Panc1 (cell line): ENCODE results near the gene CAPRIN1. TPM values are rescaled to one million over a fixed set of nuclear protein-coding genes. Genes with fewer than 3 reads are reported as not detected.

Source experiments
- ATAC-seq: fragments of 200-7000 bp; cut with Tn5 transposase; 2 replicates; pipeline ENCODE4 v1.9.1; 2020; ENCODE audit warnings: mild to moderate bottlenecking, moderate library complexity
- BruUV-seq: library from RNA; stranded (reverse); fragments of 400-500 nt; replicated peaks from 2 replicates; lab custom pipeline; 2021; lab: Mats Ljungman, UMichigan
- CTCF ChIA-PET: fragments of 300-600 bp; sonication (Branson Sonifier 250); formaldehyde crosslinking; loops from one replicate; lab custom pipeline; 2022; ENCODE audit warnings: antibody characterized with exemption; lab: Charles Lee
- POLR2A ChIA-PET: fragments of 300-600 bp; sonication (Branson Sonifier 250); formaldehyde crosslinking; loops from one replicate; lab custom pipeline; 2022; ENCODE audit warnings: antibody characterized with exemption; lab: Charles Lee
- DNase-seq: peaks from one replicate; pipeline ENCODE4 v3.0.0-alpha.2; 2010; ENCODE audit warnings: low read depth, low spot score
- H3K27ac ChIP-seq: 2 replicates; pipeline ENCODE4 v1.5.1; 2011; ENCODE audit warnings: mild to moderate bottlenecking, low read length, inconsistent platforms
- H3K27me3 ChIP-seq: fragments of 200-500 bp; sonication (Bioruptor generic); 2 replicates; pipeline ENCODE4 v1.6.0; 2014; ENCODE audit warnings: low read length, inconsistent platforms; ENCODE audit not compliant: control insufficient read depth, insufficient read depth
- H3K36me3 ChIP-seq: fragments of 200-500 bp; sonication (Bioruptor generic); 2 replicates; pipeline ENCODE4 v1.5.1; 2014; ENCODE audit warnings: inconsistent platforms, mild to moderate bottlenecking, low read length, moderate library complexity; ENCODE audit not compliant: control insufficient read depth, insufficient read depth
- H3K4me1 ChIP-seq: 2 replicates; pipeline ENCODE4 v1.5.1; 2011; ENCODE audit warnings: inconsistent platforms, mild to moderate bottlenecking, low read length, moderate library complexity; ENCODE audit not compliant: control insufficient read depth, insufficient read depth
- H3K4me3 ChIP-seq, 2 experiments: 2 replicates each; pipeline ENCODE4 v1.5.1; 2011 to 2012; ENCODE audit warnings: low read depth in 2 of 2, low read length in 2 of 2, mild to moderate bottlenecking in 2 of 2, inconsistent platforms in 1 of 2, moderate library complexity in 1 of 2
- H3K9me3 ChIP-seq: fragments of 200-500 bp; sonication (Bioruptor generic); 2 replicates; pipeline ENCODE4 v1.5.1; 2014; ENCODE audit warnings: low read depth, mild to moderate bottlenecking, inconsistent platforms, low read length, moderate library complexity; ENCODE audit not compliant: control insufficient read depth, insufficient read depth
- CTCF ChIP-seq: fragments of 450-650 bp; IDR thresholded peaks from 2 replicates; pipeline ENCODE4 v1.5.1; 2017; ENCODE audit warnings: mild to moderate bottlenecking
- POLR2AphosphoS5 ChIP-seq: IDR thresholded peaks from 2 replicates; pipeline ENCODE4 v1.6.1; 2012; ENCODE audit warnings: mild to moderate bottlenecking, low read depth, low read length, moderate library complexity
- SIN3A ChIP-seq: IDR thresholded peaks from 2 replicates; pipeline ENCODE4 v1.6.1; 2012; ENCODE audit warnings: low read depth, mild to moderate bottlenecking, low read length, moderate library complexity, borderline replicate concordance; ENCODE audit not compliant: insufficient read depth
- TCF7L2 ChIP-seq: IDR thresholded peaks from 2 replicates; pipeline ENCODE4 v1.6.1; 2011; ENCODE audit warnings: mild to moderate bottlenecking, low read depth, low read length, inconsistent platforms
- in situ Hi-C: cut with HindIII; loops from 2 replicates; pipeline ENCODE4 v1.10.0; 2016; ENCODE audit warnings: low sequenced_read_pairs, low pct_unique_long_range_greater_than_20kb
- intact Hi-C: fragments of 100-400 bp; cut with micrococcal nuclease; formaldehyde crosslinking; loops from one replicate; pipeline ENCODE4 v1.10.0; 2022; ENCODE audit not compliant: unreplicated experiment
- total RNA-seq: library from RNA; stranded (reverse); gene quantifications from one replicate; pipeline ENCODE4 v1.2.1, GENCODE V29; 2021; ENCODE audit not compliant: unreplicated experiment
- TF ChIP-seq, protein P1 (sequence below), 2 experiments: IDR thresholded peaks; 2 replicates each; pipeline ENCODE4 v1.6.1; 2011 to 2012; ENCODE audit warnings: low read depth in 2 of 2, control low read depth in 1 of 2, low read length in 1 of 2, mild to moderate bottlenecking in 1 of 2, moderate library complexity in 1 of 2; ENCODE audit not compliant: insufficient read depth in 1 of 2

CAPRIN1 gene
- total RNA-seq, 1 experiment from 2014 or later, result 266 TPM

GRCh38 chr11:34140149-34140548 lies 88.6 kb downstream of the CAPRIN1 start:
- peaks cover 45% of the 10 kb centered on the region for H3K36me3 ChIP-seq
- BruUV-seq, result no TSS peak
- CTCF ChIA-PET, result no interaction called here

GRCh38 chr11:34143048-34143447 lies 91.5 kb downstream of the CAPRIN1 start:
- Histone ChIP-seq H3K9me3 (no peaks in the 10 kb centered on the region), H3K27me3 (no peaks in the 10 kb centered on the region), H3K36me3 (peaks cover 42% of the 10 kb centered on the region), H3K27ac (no peak overlapping the region), H3K4me3 (no peak overlapping the region), H3K4me1 (no peaks in the 10 kb centered on the region)
- TF ChIP-seq CTCF (no peak), TCF7L2 (no peak), POLR2AphosphoS5 (no peak), SIN3A (no peak)
- TF ChIP-seq, protein P1, sequence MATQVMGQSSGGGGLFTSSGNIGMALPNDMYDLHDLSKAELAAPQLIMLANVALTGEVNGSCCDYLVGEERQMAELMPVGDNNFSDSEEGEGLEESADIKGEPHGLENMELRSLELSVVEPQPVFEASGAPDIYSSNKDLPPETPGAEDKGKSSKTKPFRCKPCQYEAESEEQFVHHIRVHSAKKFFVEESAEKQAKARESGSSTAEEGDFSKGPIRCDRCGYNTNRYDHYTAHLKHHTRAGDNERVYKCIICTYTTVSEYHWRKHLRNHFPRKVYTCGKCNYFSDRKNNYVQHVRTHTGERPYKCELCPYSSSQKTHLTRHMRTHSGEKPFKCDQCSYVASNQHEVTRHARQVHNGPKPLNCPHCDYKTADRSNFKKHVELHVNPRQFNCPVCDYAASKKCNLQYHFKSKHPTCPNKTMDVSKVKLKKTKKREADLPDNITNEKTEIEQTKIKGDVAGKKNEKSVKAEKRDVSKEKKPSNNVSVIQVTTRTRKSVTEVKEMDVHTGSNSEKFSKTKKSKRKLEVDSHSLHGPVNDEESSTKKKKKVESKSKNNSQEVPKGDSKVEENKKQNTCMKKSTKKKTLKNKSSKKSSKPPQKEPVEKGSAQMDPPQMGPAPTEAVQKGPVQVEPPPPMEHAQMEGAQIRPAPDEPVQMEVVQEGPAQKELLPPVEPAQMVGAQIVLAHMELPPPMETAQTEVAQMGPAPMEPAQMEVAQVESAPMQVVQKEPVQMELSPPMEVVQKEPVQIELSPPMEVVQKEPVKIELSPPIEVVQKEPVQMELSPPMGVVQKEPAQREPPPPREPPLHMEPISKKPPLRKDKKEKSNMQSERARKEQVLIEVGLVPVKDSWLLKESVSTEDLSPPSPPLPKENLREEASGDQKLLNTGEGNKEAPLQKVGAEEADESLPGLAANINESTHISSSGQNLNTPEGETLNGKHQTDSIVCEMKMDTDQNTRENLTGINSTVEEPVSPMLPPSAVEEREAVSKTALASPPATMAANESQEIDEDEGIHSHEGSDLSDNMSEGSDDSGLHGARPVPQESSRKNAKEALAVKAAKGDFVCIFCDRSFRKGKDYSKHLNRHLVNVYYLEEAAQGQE (IDR thresholded peaks at IDR 0.05; ENCODE audit: insufficient read depth in 1 of 2, low read depth in 2 of 2, low read length in 1 of 2), result no peak
- in situ Hi-C loops (no loop called here), intact Hi-C loops (no loop called here)
- CTCF ChIA-PET, result no interaction called here
- DNase-seq, result no peak
- POLR2A ChIA-PET, result no interaction called here
- no peak for ATAC-seq
- no TSS peak for BruUV-seq

More at GRCh38 chr11:34140149-34140548, 88.6 kb downstream of the CAPRIN1 start:
- no peak overlapping the region for H3K4me3 ChIP-seq
- TF ChIP-seq CTCF (no peak), POLR2AphosphoS5 (no peak), SIN3A (no peak), TCF7L2 (no peak)
- TF ChIP-seq, protein P1 (IDR thresholded peaks at IDR 0.05; ENCODE audit: insufficient read depth in 1 of 2, low read depth in 2 of 2, low read length in 1 of 2), result no peak
- POLR2A ChIA-PET, result no interaction called here
- no peak overlapping the region for H3K27ac ChIP-seq
- no peaks in the 10 kb centered on the region for H3K9me3 ChIP-seq
- intact Hi-C loops (no loop called here), in situ Hi-C loops (no loop called here)
- H3K4me1 ChIP-seq, result no peaks in the 10 kb centered on the region
- H3K27me3 ChIP-seq, result no peaks in the 10 kb centered on the region
- ATAC-seq (no peak), DNase-seq (no peak)
